ENCODE data around the gene AKR1B1. TPM values are rescaled to one million over a fixed set of nuclear protein-coding genes. Genes with fewer than 3 reads are reported as not detected.

AKR1B1 gene
- total RNA-seq, 1 experiment from 2014 or later, result 135 TPM

- CTCF ChIA-PET, result interaction anchor here (1.0 kb wide), 1 partner anchor 10 kb away, joined by 7 read pairs; no protein-coding TSS in a partner anchor
- no peak for ATAC-seq
- TF ChIP-seq ZMAT4 (CRISPR knock-in tag; IDR thresholded peaks at IDR 0.05) (no peak), PREB (CRISPR knock-in tag; IDR thresholded peaks at IDR 0.05; ENCODE audit: borderline replicate concordance) (no peak), ZNF423 (CRISPR knock-in tag; IDR thresholded peaks at IDR 0.05) (no peak), CBFB (CRISPR knock-in tag; IDR thresholded peaks at IDR 0.05; ENCODE audit: low read depth) (no peak), ZNF425 (CRISPR knock-in tag; conservative IDR thresholded peaks at IDR 0.05) (no peak), USF2 (CRISPR knock-in tag; IDR thresholded peaks at IDR 0.05) (no peak), TCF7 (CRISPR knock-in tag; IDR thresholded peaks at IDR 0.05; ENCODE audit: low read depth) (no peak), MLX (CRISPR knock-in tag; IDR thresholded peaks at IDR 0.05) (no peak), ATF3 (CRISPR knock-in tag; conservative IDR thresholded peaks at IDR 0.05) (no peak), NR2C2 (CRISPR knock-in tag; IDR thresholded peaks at IDR 0.05) (no peak), RELA (CRISPR knock-in tag; IDR thresholded peaks at IDR 0.05; ENCODE audit: borderline replicate concordance) (no peak), PRDM15 (CRISPR knock-in tag; IDR thresholded peaks at IDR 0.05) (no peak), FOXK1 (CRISPR knock-in tag; IDR thresholded peaks at IDR 0.05) (no peak), ETV6 (CRISPR knock-in tag; IDR thresholded peaks at IDR 0.05) (no peak), FOXP4 (CRISPR knock-in tag; IDR thresholded peaks at IDR 0.05) (no peak), ZNF138 (CRISPR knock-in tag; conservative IDR thresholded peaks at IDR 0.05) (no peak), AR (CRISPR knock-in tag; IDR thresholded peaks at IDR 0.05) (no peak)
- Mint-ChIP-seq H3K4me3 (no peak overlapping the region), H3K4me1 (peaks cover 10% of the 10 kb centered on the region), H3K27ac (no peak overlapping the region), H3K27me3 (ENCODE audit: low read depth) (no peaks in the 10 kb centered on the region), H3K9me3 (no peaks in the 10 kb centered on the region), H3K36me3 (no peaks in the 10 kb centered on the region)
- POLR2A ChIA-PET, result no interaction called here
- DNase-seq (ENCODE audit: low spot score), result no peak
Measured at GRCh38 chr7:134422008-134422407, 36.9 kb downstream of the AKR1B1 start.
